NOMO-1 treated with DMSO at 0.1 percent for 48 hours (cell line): ENCODE data around the gene LNX1.

Source experiments
- DNase-seq: peaks from one replicate; lab custom pipeline; 2025; ENCODE audit not compliant: unreplicated experiment; lab: John Stamatoyannopoulos, UW

Gene LNX1

DNA sequence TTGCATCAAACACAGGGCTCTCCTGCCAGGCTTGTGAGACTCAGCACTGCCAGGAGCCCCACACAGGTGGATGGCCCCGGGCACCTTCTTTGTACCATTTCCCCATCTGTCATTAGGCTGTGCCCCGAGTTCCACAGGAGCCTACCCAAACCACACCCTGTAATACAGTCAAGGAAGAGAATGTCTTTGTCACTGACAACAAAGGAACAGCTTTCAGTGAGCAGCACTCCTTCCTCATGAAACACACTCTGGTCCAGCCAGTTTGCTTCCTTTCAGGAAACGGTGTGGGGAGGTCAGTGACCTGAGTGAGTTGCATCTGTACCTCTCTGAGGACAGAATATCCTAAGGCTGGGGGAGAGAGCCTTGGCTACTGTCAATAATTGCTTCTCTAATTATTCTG lies 53.7 kb downstream of the LNX1 start:
- no peak for DNase-seq

DNA sequence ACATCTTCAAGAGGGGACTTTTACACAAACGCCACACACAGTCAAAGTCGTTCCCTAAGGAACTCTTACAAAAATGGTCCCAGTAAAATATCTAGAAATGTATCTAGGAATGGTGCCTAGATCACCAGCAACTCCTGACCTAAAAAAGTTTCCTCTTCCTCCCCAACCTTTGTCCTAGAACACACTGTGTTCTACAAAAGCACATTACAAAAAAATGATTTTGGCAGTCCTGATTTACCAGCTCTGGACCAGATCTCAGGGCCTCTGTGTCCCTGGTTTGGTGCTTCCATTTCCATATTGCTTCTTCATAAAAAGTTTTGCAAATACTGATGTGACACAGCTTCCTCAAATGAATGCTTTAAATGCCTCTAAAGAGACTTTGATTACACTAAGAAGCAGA lies 55.0 kb downstream of the LNX1 start:
- DNase-seq, result peak; percentile 30

DNA sequence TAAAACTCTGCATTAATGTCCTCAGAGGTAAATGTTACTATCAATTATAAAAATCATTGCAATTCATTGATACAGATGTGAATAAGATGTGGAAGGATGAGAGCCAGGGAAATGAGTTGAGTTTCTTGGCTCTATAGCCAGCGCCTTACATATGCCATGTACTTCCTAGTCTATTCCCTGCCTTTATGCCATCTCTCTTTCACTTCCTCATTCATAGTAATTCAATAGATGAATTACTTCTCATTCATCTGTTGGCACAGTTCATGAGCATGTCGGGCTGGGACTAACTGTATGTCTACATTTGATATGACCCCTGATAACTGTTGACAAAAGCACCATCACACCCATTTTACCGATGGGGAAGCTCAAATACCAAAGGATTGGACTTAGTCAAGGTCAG lies 55.7 kb downstream of the LNX1 start:
- peak; percentile 74 for DNase-seq

GRCh38 chr4:53534684-53535083 lies 56.6 kb downstream of the LNX1 start:
- DNase-seq, result no peak

GRCh38 chr4:53532521-53532920 lies 58.8 kb downstream of the LNX1 start:
- DNase-seq, result no peak

DNA sequence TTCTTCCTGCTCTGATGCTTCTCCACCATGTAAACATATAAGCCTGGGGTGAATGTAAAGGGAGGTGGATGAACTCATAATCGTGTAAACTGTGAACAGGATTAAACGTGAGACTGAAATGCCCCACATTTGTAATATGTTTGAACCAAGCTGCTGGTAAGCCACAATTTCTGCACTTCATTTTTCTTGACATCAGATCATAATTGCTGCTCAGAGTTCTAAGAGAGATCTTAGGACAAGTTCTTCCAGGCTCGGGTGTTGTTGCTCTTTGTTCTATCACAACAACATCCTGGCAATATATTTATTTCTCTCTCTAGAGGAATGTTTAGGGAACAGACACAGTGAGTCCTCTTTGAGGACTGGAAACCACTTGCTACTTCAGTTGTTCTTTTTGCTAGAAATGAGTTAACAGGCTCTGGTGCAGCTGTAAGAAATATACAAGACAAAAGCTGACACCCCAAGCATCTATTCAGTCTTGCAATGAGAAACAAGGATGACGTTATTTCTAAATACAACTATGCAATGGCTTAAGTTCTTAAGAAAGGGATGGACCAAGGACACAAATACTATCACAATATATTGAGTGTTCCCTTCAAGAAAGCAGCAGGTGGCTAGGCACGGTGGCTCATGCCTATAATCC lies 59.6 kb downstream of the LNX1 start:
- DNase-seq, result no peak

DNA sequence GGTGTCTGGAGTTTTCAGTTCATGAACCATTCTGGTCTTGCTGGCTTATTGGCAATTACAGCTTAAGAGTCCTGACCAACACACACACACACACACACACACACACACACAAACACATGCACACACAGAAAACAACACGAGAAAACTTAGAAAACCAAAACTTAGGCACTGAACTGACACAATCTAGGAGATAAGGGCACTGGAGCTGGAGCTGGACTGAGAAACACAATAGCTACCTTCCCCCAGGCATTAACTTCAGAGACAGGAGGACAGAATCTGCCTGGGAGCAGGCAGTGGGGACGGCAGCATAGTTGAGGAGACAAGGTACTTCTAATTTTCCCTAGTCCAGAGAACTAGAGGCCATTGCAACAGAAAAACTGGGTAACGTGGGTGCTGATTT lies 62.3 kb downstream of the LNX1 start:
- no peak for DNase-seq

GRCh38 chr4:53527930-53528329 lies 63.4 kb downstream of the LNX1 start:
- DNase-seq, result no peak

DNA sequence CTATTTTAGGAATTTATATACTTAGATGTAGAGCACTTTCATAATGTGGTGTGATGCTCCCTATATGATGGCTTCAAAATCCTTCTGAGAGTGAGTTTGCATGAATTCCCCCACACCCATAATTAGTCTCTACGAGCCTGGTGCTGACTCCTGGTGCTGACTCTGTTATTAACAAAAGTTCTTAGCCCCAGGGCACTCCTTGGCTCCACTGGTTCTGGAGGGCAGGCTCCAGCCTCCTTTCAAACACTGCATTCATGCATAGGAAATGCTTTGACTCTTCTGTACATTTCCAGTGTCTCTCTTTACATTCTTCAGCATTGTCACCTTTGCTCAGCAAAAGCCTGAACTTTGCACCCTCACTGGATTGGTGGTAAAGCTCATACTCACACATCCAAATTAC lies 64.0 kb downstream of the LNX1 start:
- no peak for DNase-seq

- no peak for DNase-seq
Observed at GRCh38 chr4:53522334-53522733, 69.0 kb downstream of the LNX1 start.

DNA sequence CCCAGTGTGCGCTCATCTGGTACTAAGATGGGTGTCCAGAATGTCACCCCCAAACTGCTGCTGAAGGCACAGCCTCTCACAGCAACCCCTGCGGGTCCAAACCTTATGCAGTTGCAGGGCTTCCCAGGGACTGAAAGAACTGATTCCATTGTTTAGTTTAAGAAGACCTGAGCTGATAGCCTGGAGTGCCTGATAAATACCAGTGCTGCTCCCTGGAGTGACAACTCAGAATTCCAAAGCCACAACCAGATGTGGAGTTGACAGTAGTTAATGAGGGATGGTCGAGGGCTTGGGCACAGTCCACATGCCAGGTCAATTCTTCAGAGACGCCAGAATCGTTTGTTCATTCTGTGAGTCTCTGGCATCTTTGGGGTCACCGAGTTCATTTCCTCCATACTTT lies 71.2 kb downstream of the LNX1 start:
- no peak for DNase-seq

DNA sequence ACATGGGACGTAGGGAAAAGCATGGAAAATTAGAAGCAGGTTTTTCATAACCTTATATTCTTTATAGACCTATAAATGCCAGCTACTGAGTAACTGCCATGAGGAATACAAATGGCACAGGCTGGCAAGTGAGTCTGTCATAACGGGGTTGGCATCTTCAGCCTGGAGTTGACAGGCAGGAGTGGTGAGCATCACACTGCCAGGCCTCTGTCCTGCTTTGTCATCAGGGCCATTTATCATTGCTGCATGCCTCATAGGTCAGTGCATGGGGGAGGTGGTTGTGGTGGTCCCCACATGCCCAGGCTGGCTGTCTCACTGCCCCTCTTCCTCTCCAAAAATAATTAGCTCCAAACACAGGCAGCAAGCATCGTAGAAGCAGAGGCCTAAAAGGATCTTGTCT lies 72.5 kb downstream of the LNX1 start:
- no peak for DNase-seq

DNA sequence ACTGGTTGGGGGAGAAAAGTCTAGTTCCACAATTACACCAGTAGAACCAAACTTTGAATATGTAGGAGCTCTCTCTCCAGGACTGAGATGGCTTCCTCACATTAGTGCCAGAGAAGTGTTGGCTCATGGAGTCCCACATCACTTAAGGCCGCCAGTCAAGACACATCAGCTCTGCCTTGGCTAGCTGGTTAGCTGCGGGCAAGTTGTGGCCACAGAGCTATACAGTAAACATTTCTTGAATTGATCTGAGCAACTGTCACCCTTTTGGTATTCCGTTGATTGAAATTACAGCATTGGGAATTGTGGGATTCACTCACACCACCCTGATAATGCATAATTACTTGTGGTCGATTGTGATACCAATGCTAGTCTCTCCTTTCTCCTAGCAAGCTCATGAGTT lies 76.2 kb downstream of the LNX1 start:
- no peak for DNase-seq

- no peak for DNase-seq
Observed at GRCh38 chr4:53514509-53514908, 76.8 kb downstream of the LNX1 start.

DNA sequence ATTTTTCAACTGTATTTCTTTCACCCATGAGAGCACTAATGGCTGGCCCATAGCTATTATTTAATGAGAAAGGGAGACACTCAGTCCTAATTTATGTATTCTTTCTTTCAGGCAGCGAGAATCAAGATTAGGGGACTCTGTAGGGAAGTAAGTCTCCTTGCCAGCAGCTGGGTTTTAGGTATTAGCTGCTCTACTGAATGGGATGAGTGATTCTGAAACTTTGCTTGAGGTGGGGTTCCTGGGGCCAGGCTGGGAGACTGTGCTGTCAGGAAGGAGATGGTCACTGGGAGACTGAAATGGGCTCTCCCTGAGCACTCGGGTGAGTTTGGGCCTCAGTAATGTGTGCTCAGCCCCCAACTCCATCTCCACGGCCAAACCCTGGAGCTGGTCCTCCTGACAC lies 78.7 kb downstream of the LNX1 start:
- DNase-seq, result no peak

DNA sequence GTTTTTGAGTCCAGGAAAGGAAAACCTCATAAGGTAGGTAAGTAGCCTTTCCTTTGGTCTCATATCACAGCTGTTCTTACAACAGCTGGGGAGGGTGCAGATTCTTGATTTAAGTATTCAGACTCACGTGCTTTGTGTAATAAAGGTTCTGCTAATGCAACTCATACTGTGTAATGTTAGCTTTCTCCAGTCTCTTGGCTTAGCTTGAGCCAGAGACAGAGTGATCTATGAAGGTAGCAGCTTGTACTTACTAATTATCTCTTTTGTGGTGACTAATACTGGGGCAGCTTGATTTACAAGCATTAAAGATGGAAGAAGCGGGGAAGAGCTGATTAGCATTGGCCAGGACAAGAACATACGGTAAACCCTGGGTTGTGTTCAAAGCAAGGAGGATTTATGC lies 80.3 kb downstream of the LNX1 start:
- DNase-seq, result no peak

- no peak for DNase-seq
Observed at GRCh38 chr4:53510321-53510720, 81.0 kb downstream of the LNX1 start.

DNA sequence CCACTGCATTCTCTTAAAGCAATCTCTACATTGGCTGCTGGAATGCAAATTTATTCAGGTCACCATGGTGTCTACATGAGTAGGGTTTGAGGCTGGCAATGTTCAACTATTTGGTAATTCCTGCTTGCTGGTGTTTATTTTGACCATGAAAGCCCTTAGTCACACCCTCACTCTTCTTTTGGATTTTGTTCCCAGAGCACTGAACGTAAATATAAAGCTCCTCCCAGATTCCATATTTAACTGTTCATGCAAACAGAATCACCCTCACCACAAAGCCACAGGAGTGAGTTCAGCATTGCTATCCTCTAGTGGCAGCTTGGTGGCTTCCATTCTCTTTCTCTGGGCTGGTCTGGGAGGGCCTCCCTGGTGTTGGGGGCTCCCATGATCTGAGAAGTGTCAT lies 82.8 kb downstream of the LNX1 start:
- no peak for DNase-seq

DNA sequence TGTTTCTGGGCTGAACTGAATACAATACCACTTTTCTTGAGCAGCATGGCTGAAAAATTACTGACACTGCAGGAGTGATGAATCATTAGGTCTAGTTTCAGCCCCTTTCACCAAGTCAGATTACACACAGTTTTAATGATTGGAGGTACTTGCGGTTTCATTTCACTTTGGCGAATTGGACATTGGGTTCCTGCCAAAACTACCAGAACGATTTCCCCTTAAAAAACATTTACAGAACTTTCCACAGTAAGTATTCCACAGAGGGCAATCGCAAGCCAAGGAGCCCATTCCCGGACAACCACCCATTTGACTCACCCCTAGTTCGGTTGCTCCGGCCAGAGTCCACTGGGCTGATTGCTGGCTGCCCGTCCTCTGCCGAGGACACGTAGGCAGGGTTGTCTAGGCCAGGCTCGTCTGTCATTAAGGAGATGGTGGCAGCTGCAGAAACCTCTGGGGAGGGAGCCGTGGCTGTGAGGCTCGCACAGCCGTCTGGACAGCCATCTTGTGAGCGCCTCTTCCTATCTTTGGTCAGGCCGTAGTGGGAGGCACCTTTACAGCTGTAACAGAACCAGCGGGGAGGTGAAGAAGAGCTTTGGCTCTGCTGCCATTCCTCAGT lies 83.5 kb downstream of the LNX1 start:
- no peak for DNase-seq

- DNase-seq, result no peak
Observed at GRCh38 chr4:53507058-53507457, 84.2 kb downstream of the LNX1 start.

DNA sequence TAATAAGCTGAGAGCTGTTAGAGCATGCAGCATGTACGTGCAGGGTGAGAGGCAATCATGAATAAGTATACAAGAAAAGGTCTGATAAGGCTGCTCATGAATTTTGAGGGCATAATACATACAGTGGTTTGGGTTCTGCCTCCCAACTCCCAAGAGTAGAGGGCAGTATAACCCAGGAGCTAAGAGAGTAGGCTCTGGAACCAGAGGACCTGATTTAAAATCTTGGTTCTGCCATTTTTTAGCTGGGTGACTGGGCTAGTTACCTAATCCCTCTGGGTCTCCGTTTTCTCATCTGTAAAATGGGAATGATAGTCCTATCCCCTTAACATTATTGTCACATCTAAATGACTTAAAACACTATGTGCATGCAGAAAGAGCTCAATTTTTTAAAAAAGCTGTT lies 85.3 kb downstream of the LNX1 start:
- no peak for DNase-seq

DNA sequence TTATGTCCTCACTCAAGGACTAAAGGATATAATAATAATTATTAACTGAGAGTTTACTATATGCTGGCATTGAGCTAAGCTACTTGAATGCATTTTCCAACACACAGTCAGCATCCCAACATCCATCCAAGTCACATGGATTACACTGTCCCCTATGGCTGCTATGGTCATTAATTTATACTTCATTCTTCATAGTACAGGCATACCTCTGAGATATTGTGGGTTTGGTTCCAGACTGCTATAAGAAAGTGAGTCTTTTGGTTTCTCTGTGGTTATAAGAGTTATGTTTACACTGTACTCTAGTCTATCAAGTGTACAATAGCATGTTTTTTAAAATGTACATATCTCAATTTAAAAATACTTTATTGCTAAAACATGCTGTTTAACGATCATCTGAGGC lies 89.2 kb downstream of the LNX1 start:
- DNase-seq, result no peak

DNA sequence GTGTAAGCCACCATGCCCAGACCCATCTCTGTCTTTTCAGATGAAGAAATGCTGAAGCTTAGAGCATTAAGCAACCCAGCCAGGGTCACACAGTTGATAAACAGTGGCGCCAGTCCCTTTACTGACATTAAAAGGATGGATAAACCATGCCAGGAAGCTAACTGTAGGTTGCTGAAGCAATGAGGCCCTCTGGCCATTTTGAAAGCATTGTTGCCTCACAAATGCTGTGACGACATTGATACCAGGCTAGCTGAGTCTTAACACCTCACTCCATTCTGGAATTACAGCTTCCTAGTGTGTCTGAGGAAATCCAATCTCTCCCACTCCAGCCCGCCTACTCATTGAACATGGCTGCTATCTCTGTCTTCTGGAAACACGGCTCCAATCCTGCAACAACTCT lies 89.7 kb downstream of the LNX1 start:
- no peak for DNase-seq
